Testis (tissue), 2 donors: ENCODE data around the gene RELL2.

Experiments
- CTCF ChIP-seq, 3 experiments: fragments of 450-650 bp in 2 of 3; fragments of 200-600 bp in 1 of 3; sonication (generic) in 1 of 3; IDR thresholded peaks; one replicate each; pipeline ENCODE4 v1.5.1; 2016 to 2019; ENCODE audit warnings: antibody characterized with exemption in 3 of 3, mild to moderate bottlenecking in 2 of 3, moderate library complexity in 1 of 3
- POLR2A ChIP-seq: fragments of 450-650 bp; IDR thresholded peaks from one replicate; pipeline ENCODE4 v1.6.1; 2017; ENCODE audit warnings: antibody characterized with exemption, mild to moderate bottlenecking, moderate library complexity

- TF ChIP-seq CTCF (IDR thresholded peaks at IDR 0.05) (no peak), POLR2A (no peak)
These were observed 14.3 kb downstream of the RELL2 start, which contains the start of gene FCHSD1 for GRCh38 chr5:141650851-141651727.
